Coronary artery (tissue), 2 donors: ENCODE measurements around the gene LINGO3.

Experiments used
- DNase-seq: peaks from one replicate; pipeline ENCODE4 v3.0.0-alpha.2; 2017; ENCODE audit warnings: low spot score
- H3K27ac ChIP-seq, 2 donors: fragments of 200-600 bp; sonication (generic); one replicate each; pipeline ENCODE4 v1.5.1; 2016 to 2019
- H3K4me3 ChIP-seq: fragments of 200-600 bp; sonication (generic); 2 replicates; pipeline ENCODE4 v1.5.1; 2016; ENCODE audit warnings: mild to moderate bottlenecking, moderate library complexity
- CTCF ChIP-seq: fragments of 200-600 bp; sonication (generic); IDR thresholded peaks from one replicate; pipeline ENCODE4 v1.5.1; 2019; ENCODE audit warnings: antibody characterized with exemption

LINGO3 gene

GRCh38 chr19:2325281-2326046 is 17.5 kb upstream of the LINGO3 start:
- no peak for DNase-seq
- Histone ChIP-seq H3K27ac (no peak overlapping the region), H3K4me3 (no peak overlapping the region)
- TF ChIP-seq CTCF: no peak

GRCh38 chr19:2324220-2324948 is 16.4 kb upstream of the LINGO3 start:
- H3K27ac ChIP-seq: no peak overlapping the region
- no peak for TF ChIP-seq CTCF
- DNase-seq: no peak
- no peak overlapping the region for H3K4me3 ChIP-seq

GRCh38 chr19:2323707-2324106 is 15.8 kb upstream of the LINGO3 start:
- no peak for TF ChIP-seq CTCF
- DNase-seq: no peak
- H3K27ac ChIP-seq: no peak overlapping the region

GRCh38 chr19:2321565-2322283 is 13.8 kb upstream of the LINGO3 start:
- no peak for TF ChIP-seq CTCF
- DNase-seq: no peak
- no peak overlapping the region for H3K4me3 ChIP-seq
- no peak overlapping the region for H3K27ac ChIP-seq

More at GRCh38 chr19:2323707-2324106, 15.8 kb upstream of the LINGO3 start:
- H3K4me3 ChIP-seq: no peak overlapping the region

GRCh38 chr19:2320939-2321338 is 13.0 kb upstream of the LINGO3 start:
- DNase-seq: no peak
- no peak overlapping the region for H3K27ac ChIP-seq
- no peak overlapping the region for H3K4me3 ChIP-seq
- no peak for TF ChIP-seq CTCF

GRCh38 chr19:2320049-2320448 is 12.1 kb upstream of the LINGO3 start:
- Histone ChIP-seq H3K27ac (no peak overlapping the region), H3K4me3 (no peak overlapping the region)
- TF ChIP-seq CTCF: no peak
- DNase-seq: no peak
